Fibroblast of gingiva (primary cell): ENCODE results near the gene AFF3.
"Not testable (repeated sequence)": the region's sequence is repeated elsewhere in the genome, so short reads cannot be mapped to it uniquely, and the experiment has no call there.

ENCODE experiments used
- DNase-seq: peaks from one replicate; pipeline ENCODE4 v3.0.0-alpha.2; 2011; ENCODE audit warnings: low read depth

The AFF3 gene

GRCh38 chr2:100148883-100149282, 6.5 kb upstream of the AFF3 start:
- no peak for DNase-seq

- no peak for DNase-seq
These were observed 4.2 kb upstream of the AFF3 start for GRCh38 chr2:100146657-100146960.

- no peak for DNase-seq
These were observed 3.7 kb upstream of the AFF3 start for GRCh38 chr2:100145893-100146656.

- DNase-seq = no peak
These were observed 896 bp upstream of the AFF3 start for GRCh38 chr2:100143286-100143685.

- no peak for DNase-seq
These were observed 484 bp downstream of the AFF3 start for GRCh38 chr2:100141906-100142305.

DNA sequence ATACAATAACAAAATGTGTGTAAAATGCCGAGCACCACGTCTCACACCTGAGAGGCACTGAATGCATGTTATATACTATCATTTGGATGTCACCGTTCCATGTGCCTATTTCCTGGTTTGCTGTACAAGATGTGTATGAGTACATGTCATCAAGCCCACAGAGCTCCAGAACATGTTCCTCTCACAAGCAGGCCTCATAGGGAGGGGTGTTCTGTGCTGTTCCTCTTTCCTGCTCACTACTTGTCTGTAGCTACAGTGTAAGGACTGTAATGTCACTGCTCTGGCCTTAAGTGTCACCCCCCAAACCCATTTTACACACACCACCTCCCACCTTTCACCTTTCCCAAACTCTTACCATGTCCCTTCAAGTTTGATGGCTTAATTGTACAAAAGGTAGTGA, 1.8 kb downstream of the AFF3 start:
- DNase-seq = no peak

GRCh38 chr2:100137866-100138570, 4.4 kb downstream of the AFF3 start:
- DNase-seq = no peak

DNA sequence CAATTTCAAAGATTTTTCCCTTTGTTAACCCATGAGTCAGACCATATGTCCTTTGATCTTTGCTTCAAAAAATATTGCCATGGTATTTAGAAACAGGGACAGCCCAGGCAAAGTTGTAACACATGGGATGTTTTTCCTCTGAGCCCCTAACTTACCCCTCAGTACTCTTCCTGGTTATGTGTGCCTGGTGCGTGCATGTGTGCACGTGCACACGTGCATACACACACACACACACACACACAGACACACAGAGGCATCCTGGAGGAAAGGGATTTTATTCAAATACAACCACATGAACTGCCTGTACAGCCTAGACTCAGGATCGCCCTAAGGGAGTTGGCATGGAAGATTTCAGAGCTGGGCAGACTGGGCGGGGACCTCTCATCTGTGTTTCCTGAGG, 5.1 kb downstream of the AFF3 start:
- no peak for DNase-seq

DNA sequence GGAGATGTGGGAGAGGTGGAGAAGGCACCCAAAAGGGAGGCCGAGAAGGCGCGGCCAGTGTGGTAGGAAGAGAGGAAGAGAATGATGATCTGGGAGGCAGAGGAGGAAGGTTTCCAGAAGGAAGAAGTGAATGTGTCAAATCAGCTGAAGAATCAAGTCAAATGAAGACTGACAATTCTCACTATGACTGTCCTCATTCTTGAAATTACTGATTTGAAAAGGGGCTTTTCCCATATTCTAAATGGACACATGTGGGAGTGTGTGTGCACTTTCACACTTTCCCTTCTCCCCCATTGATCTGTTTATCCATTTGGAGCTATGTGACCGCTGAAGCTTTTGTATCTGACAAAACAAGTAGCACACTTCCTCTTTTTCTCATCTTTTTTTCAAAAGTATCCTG, 6.1 kb downstream of the AFF3 start:
- no peak for DNase-seq

GRCh38 chr2:100135415-100135814, 7.0 kb downstream of the AFF3 start:
- DNase-seq = no peak

DNA sequence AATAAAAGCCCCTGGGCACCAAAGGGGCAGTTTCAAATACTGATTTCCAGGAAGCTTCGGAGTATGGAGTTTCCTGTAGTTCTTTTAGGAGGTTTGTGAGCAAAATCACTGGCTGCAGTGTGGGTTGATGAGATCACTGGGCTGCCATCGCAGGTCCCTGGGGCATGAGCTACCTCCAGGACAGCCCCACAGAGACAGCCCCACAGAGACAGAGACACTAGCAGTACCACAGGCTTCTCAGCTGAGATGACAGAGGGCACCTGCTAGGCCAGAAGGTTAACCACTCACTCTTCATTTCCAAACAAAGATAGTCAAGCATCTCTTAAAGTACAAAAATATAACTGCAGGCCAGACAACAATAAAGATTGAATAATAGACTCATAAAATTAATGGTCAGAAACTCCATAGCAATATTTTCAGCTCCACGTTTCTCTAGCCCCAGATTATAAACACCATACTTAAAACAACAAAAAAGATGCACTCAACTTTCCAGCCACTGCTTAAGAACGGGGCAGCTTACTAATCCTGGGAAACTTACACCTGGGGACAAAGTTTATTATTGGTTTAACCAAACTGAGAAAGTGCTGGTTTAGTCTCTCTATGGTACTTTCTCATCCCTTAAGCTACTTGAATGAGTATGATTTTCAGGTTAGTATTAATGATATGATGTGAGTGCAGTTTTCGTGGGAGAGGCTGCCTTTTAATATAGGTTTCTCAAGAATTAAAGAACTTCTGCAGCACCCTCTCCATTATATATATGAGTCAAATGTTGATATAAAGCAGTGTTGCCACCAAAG, 11.6 kb downstream of the AFF3 start:
- DNase-seq = no peak

- no peak for DNase-seq
These were observed 15.4 kb downstream of the AFF3 start for GRCh38 chr2:100126897-100127401.

- DNase-seq = no peak
These were observed 16.2 kb downstream of the AFF3 start for GRCh38 chr2:100126201-100126600.

GRCh38 chr2:100125626-100126025, 16.8 kb downstream of the AFF3 start:
- no peak for DNase-seq

GRCh38 chr2:100124761-100125160, 17.6 kb downstream of the AFF3 start:
- DNase-seq = no peak

DNA sequence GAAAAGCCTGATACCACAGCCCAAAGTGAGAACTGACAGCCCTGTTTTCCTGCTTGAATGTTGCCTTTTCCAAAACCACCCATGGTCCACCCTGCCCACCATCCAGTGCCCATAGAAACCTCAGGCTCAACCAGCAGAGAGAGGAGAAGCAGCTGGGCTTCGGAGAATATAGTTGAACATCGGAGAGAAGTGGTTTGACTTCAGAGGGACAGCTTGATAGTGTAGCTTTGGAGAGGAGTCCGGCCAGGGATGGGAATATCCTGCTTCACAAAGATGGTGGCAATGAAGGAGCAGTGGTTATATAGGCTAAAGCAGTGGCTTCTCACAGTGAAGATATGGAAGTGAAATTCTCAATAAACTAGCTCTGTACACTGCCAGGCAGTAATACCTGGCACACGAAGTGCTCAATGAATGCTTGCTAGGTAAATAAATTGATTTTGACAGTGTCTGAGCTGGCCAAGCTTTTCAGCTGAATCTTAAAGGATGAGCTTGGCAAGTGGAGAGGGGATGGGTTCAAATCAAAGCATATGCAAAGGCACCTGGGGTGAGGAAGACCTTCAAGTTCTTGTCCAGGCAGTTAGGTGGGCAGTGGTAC, 21.2 kb downstream of the AFF3 start:
- no peak for DNase-seq

DNA sequence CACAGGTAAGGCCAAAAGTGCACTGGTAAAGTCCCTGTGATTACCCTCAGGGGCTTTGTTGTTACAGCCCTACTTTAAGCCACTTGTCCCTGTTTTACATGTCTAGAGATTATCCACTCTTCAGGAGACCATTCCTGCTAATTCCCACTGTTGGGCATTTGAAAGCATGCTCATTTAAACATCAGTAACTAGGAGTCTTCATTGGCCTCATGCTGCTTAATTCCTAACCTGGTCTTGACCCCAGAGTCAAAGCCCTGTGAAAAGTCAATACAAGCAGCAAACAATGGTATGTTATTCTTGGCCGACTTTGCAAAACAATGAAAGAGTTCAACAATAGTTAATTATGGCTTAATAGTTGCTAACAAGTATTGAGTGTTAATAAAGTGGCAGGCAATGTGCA, 23.2 kb downstream of the AFF3 start:
- DNase-seq = no peak

DNA sequence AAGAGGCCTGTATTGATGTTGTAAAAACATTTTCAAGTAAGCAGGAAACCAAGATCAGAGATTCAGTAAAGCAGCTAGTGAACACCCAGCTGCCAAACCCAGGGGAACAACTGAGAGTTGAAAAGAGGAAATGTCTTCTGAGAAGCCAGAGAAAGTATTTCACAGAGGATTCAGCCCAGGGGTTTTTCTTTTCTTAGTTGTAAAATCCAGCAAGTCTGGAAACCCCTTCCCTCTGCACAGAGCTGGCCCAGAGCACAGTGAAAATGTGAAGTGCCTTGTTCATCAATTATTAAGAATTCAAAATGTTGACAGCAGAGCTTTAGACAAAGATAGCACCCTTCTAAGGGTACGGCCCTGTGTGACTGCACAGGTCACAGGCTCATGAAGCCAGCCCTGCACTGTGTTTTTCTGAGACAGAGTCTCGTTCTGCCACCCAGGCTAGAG, 28.4 kb downstream of the AFF3 start:
- no peak for DNase-seq

GRCh38 chr2:100110614-100111000, 31.8 kb downstream of the AFF3 start:
- no peak for DNase-seq

- no peak for DNase-seq
These were observed 32.3 kb downstream of the AFF3 start for GRCh38 chr2:100109986-100110613.

DNA sequence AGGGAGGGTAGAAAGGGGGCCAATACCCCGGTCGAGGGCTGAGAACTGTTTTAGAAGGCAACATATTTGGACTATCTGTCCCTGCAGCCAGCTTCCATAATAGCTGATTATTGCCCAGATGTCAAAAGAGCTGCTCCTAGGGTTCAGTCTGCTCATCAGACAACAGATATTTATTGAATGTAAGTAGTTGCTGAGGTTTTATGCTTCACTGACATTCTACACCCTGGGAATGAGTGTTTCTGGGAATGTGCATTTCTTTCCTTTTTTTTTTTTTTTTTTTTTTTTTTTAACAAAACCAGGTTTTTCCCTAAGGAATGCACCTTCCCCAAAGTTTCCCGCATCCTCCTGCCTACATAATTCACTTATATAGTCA, 33.8 kb downstream of the AFF3 start:
- not testable (repeated sequence) for DNase-seq
